Keratinocyte (primary cell): Measurements from ENCODE around the gene PLA2G2C. TPM values are rescaled to one million over a fixed set of nuclear protein-coding genes. Genes with fewer than 3 reads are reported as not detected.

ENCODE experiments used
- DNase-seq: peaks from one replicate; pipeline ENCODE4 v3.0.0-alpha.2; 2011; ENCODE audit warnings: low read depth, missing footprints, low spot score
- FAIRE-seq: peaks from 2 replicates; lab custom pipeline; 2011; peaks lifted over from hg19 to GRCh38; lab: Jason Lieb, UNC
- H2AFZ ChIP-seq: 2 replicates; pipeline ENCODE4 v1.6.0; 2012; ENCODE audit warnings: low read length, control low read depth, inconsistent platforms; ENCODE audit not compliant: control insufficient read depth
- H3K27ac ChIP-seq: 2 replicates; pipeline ENCODE4 v1.5.1; 2011; ENCODE audit warnings: low read length; ENCODE audit not compliant: control insufficient read depth, insufficient read depth
- H3K27me3 ChIP-seq: 3 replicates; pipeline ENCODE4 v1.6.0; 2011; ENCODE audit warnings: low read length; ENCODE audit not compliant: control insufficient read depth, insufficient read depth; ENCODE audit errors: extremely low read depth
- H3K36me3 ChIP-seq, 2 experiments: 2 replicates in 1 of 2; 3 replicates in 1 of 2; pipeline ENCODE4 v1.5.1; 2011; ENCODE audit warnings: low read length in 2 of 2, mild to moderate bottlenecking in 1 of 2; ENCODE audit not compliant: control insufficient read depth in 2 of 2, insufficient read depth in 2 of 2; ENCODE audit errors: extremely low read depth in 1 of 2
- H3K4me1 ChIP-seq: 3 replicates; pipeline ENCODE4 v1.5.1; 2011; ENCODE audit warnings: low read length; ENCODE audit not compliant: control insufficient read depth, insufficient read depth; ENCODE audit errors: extremely low read depth
- H3K4me2 ChIP-seq: 3 replicates; pipeline ENCODE4 v1.6.0; 2011; ENCODE audit warnings: low read depth, low read length; ENCODE audit not compliant: control insufficient read depth, insufficient read depth; ENCODE audit errors: extremely low read depth
- H3K4me3 ChIP-seq, 3 experiments: fragments of 200-600 bp in 1 of 3; sonication (generic) in 1 of 3; 2 replicates in 2 of 3; 3 replicates in 1 of 3; pipeline ENCODE4 v1.5.1; 2011 to 2016; ENCODE audit warnings: low read length in 3 of 3, mild to moderate bottlenecking in 3 of 3, control low read depth in 2 of 3, inconsistent platforms in 1 of 3, low read depth in 1 of 3, mixed read lengths in 1 of 3, mixed run types in 1 of 3, moderate library complexity in 1 of 3; ENCODE audit not compliant: control insufficient read depth in 2 of 3, insufficient read depth in 2 of 3; ENCODE audit errors: extremely low read depth in 1 of 3
- H3K79me2 ChIP-seq: 2 replicates; pipeline ENCODE4 v1.6.0; 2012; ENCODE audit warnings: low read length; ENCODE audit not compliant: control insufficient read depth, insufficient read depth
- H3K9ac ChIP-seq: 3 replicates; pipeline ENCODE4 v1.6.0; 2011; ENCODE audit warnings: low read length; ENCODE audit not compliant: control insufficient read depth, insufficient read depth; ENCODE audit errors: extremely low read depth
- H3K9me1 ChIP-seq: 3 replicates; pipeline ENCODE4 v1.6.0; 2011; ENCODE audit warnings: low read length; ENCODE audit not compliant: control insufficient read depth, insufficient read depth; ENCODE audit errors: extremely low read depth
- H3K9me3 ChIP-seq: 2 replicates; pipeline ENCODE4 v1.5.1; 2012; ENCODE audit warnings: low read depth, low read length; ENCODE audit not compliant: control insufficient read depth
- H4K20me1 ChIP-seq: 3 replicates; pipeline ENCODE4 v1.6.0; 2011; ENCODE audit warnings: low read length; ENCODE audit not compliant: control insufficient read depth, insufficient read depth; ENCODE audit errors: extremely low read depth
- CTCF ChIP-seq, 3 experiments: IDR thresholded peaks in 1 of 3; conservative IDR thresholded peaks in 1 of 3; optimal IDR thresholded peaks in 1 of 3; 2 replicates in 2 of 3; 3 replicates in 1 of 3; pipeline versions ENCODE3 to v1.5.1; 2011; ENCODE audit warnings: low read length in 3 of 3, mild to moderate bottlenecking in 3 of 3, moderate library complexity in 2 of 3, control low read depth in 1 of 3, inconsistent platforms in 1 of 3; ENCODE audit not compliant: insufficient read depth in 2 of 3; ENCODE audit errors: extremely low read depth in 1 of 3
- EZH2 ChIP-seq: IDR thresholded peaks from one replicate; pipeline ENCODE4 v1.6.1; 2012; ENCODE audit warnings: inconsistent platforms, mild to moderate bottlenecking, low read length, moderate library complexity
- dilution Hi-C: fragments of 300-500 bp; cut with MboI; formaldehyde crosslinking; loops from one replicate; pipeline ENCODE4 v1.7.0; 2020; ENCODE audit warnings: low sequenced_read_pairs; ENCODE audit not compliant: extremely low pct_ligation_motif_present
- polyA plus RNA-seq, 5 experiments: library from polyadenylated mRNA; depleted of rRNA in 3 of 5; stranded (reverse) in 3 of 5; stranded (forward) in 1 of 5; unstranded in 1 of 5; fragments of >200 nt; gene quantifications; 1 replicate in 1 of 5; 2 replicates in 3 of 5; 3 replicates in 1 of 5; pipeline versions ENCODE4 v1.2.1 to v1.2.3, GENCODE V29; 2011 to 2012; ENCODE audit warnings: missing spikeins in 2 of 5, low read depth in 1 of 5, low replicate concordance in 1 of 5

The PLA2G2C gene
- polyA plus RNA-seq, 1 donor (not counting 4 experiments of a cell fraction or from before 2014, with no cell fraction given), result not detected

- no peak overlapping the region for H3K4me2 ChIP-seq
- no peaks in the 10 kb centered on the region for H3K9me3 ChIP-seq
- H4K20me1 ChIP-seq, result no peaks in the 10 kb centered on the region
- H3K36me3 ChIP-seq, result no peaks in the 10 kb centered on the region
- dilution Hi-C loops, result no loop called here
- FAIRE-seq (no peak), DNase-seq (no peak)
- H3K27ac ChIP-seq, result no peak overlapping the region
- no peak overlapping the region for H3K9ac ChIP-seq
- no peak overlapping the region for H3K4me3 ChIP-seq
- H3K9me1 ChIP-seq, result no peaks in the 10 kb centered on the region
- no peak overlapping the region for H2AFZ ChIP-seq
- no peaks in the 10 kb centered on the region for H3K4me1 ChIP-seq
- H3K27me3 ChIP-seq, result no peaks in the 10 kb centered on the region
- no peaks in the 10 kb centered on the region for H3K79me2 ChIP-seq
- TF ChIP-seq EZH2 (no peak), CTCF (optimal IDR thresholded peaks at IDR 0.05 in 1 of 3, IDR thresholded peaks at IDR 0.05 in 1 of 3, conservative IDR thresholded peaks at IDR 0.05 in 1 of 3; ENCODE audit: extremely low read depth in 1 of 3, insufficient read depth in 2 of 3, low read length in 3 of 3) (no peak)
These were observed 38.2 kb upstream of the PLA2G2C start for GRCh38 chr1:20224546-20224945.

- Histone ChIP-seq H4K20me1 (no peaks in the 10 kb centered on the region), H3K9ac (no peak overlapping the region), H3K27ac (no peak overlapping the region), H3K27me3 (no peaks in the 10 kb centered on the region), H3K36me3 (no peaks in the 10 kb centered on the region), H3K4me2 (no peak overlapping the region), H2AFZ (no peak overlapping the region), H3K4me3 (no peak overlapping the region), H3K4me1 (no peaks in the 10 kb centered on the region), H3K79me2 (no peaks in the 10 kb centered on the region), H3K9me3 (no peaks in the 10 kb centered on the region), H3K9me1 (no peaks in the 10 kb centered on the region)
- no peak for FAIRE-seq
- TF ChIP-seq CTCF (optimal IDR thresholded peaks at IDR 0.05 in 1 of 3, IDR thresholded peaks at IDR 0.05 in 1 of 3, conservative IDR thresholded peaks at IDR 0.05 in 1 of 3; ENCODE audit: extremely low read depth in 1 of 3, insufficient read depth in 2 of 3, low read length in 3 of 3), result no peak
- no peak for TF ChIP-seq EZH2
- dilution Hi-C loops, result no loop called here
- no peak for DNase-seq
These were observed 37.5 kb upstream of the PLA2G2C start for GRCh38 chr1:20223551-20224419.
